Endothelial cell of umbilical vein (primary cell): ENCODE data around the gene SARNP.

Experiments used
- CTCF ChIP-seq, 2 donors: IDR thresholded peaks; 1 replicate in 1 of 2; 2 replicates in 1 of 2; pipeline ENCODE4 v1.5.1; 2011; ENCODE audit warnings: low read length in 2 of 2, mild to moderate bottlenecking in 2 of 2, moderate library complexity in 2 of 2, control low read depth in 1 of 2, inconsistent platforms in 1 of 2, low read depth in 1 of 2; ENCODE audit not compliant: insufficient read depth in 1 of 2; ENCODE audit errors: extremely low read depth in 1 of 2
- MYC ChIP-seq: IDR thresholded peaks from one replicate; pipeline ENCODE4 v1.6.1; 2011; ENCODE audit warnings: mild to moderate bottlenecking, low read depth, low read length

- no peak for TF ChIP-seq CTCF (IDR thresholded peaks at IDR 0.05; ENCODE audit: extremely low read depth in 1 of 2, insufficient read depth in 1 of 2, low read depth in 1 of 2, low read length in 2 of 2)
- no peak for TF ChIP-seq MYC
Measured at GRCh38 chr12:55865327-55865726, 47.8 kb upstream of the SARNP start.
